HG02943 (cell line): ENCODE results near the gene DMD.

ENCODE experiments used
- ATAC-seq: cut with Tn5 transposase; IDR thresholded peaks from one replicate; pipeline ENCODE4 v1.9.1; 2021; ENCODE audit warnings: mild to moderate bottlenecking, low read depth, moderate library complexity; ENCODE audit not compliant: unreplicated experiment

DMD gene

GRCh38 chrX:32678487-32678886, 532.9 kb downstream of the DMD start:
- ATAC-seq: no peak

GRCh38 chrX:32673193-32673592, 538.2 kb downstream of the DMD start:
- ATAC-seq: no peak

- ATAC-seq: no peak
Measured at GRCh38 chrX:32662516-32662915, 548.8 kb downstream of the DMD start.

GRCh38 chrX:32644476-32645245, 566.7 kb downstream of the DMD start:
- no peak for ATAC-seq

GRCh38 chrX:32642283-32642682, 569.1 kb downstream of the DMD start:
- no peak for ATAC-seq

GRCh38 chrX:32618154-32618553, 593.2 kb downstream of the DMD start:
- ATAC-seq: no peak

- ATAC-seq: no peak
Measured at GRCh38 chrX:32614707-32615106, 596.6 kb downstream of the DMD start.

- ATAC-seq: no peak
Measured at GRCh38 chrX:32599156-32599555, 612.2 kb downstream of the DMD start.

GRCh38 chrX:32598707-32599106, 612.6 kb downstream of the DMD start:
- no peak for ATAC-seq

GRCh38 chrX:32597777-32598176, 613.6 kb downstream of the DMD start:
- no peak for ATAC-seq

GRCh38 chrX:32592786-32593185, 618.6 kb downstream of the DMD start:
- ATAC-seq: no peak

GRCh38 chrX:32591589-32591988, 619.8 kb downstream of the DMD start:
- ATAC-seq: no peak

- ATAC-seq: no peak
Measured at GRCh38 chrX:32582729-32583128, 628.6 kb downstream of the DMD start.

GRCh38 chrX:32576885-32577284, 634.5 kb downstream of the DMD start:
- ATAC-seq: no peak

GRCh38 chrX:32572644-32573043, 638.7 kb downstream of the DMD start:
- no peak for ATAC-seq

- no peak for ATAC-seq
Measured at GRCh38 chrX:32571579-32571978, 639.8 kb downstream of the DMD start.

- no peak for ATAC-seq
Measured at GRCh38 chrX:32562261-32562660, 649.1 kb downstream of the DMD start.

- ATAC-seq: no peak
Measured at GRCh38 chrX:32545101-32545500, 666.2 kb downstream of the DMD start.

GRCh38 chrX:32538554-32538953, 672.8 kb downstream of the DMD start:
- no peak for ATAC-seq

GRCh38 chrX:32533848-32534247, 677.5 kb downstream of the DMD start:
- no peak for ATAC-seq

GRCh38 chrX:32532262-32532661, 679.1 kb downstream of the DMD start:
- ATAC-seq: no peak

GRCh38 chrX:32530802-32531403, 680.4 kb downstream of the DMD start:
- no peak for ATAC-seq
